Tibial nerve (tissue), 4 donors: ENCODE data around the gene BCAS3. TPM values are rescaled to one million over a fixed set of nuclear protein-coding genes. Genes with fewer than 3 reads are reported as not detected.

Experiments
- DNase-seq, 2 donors: peaks; one replicate each; pipeline ENCODE4 v3.0.0-alpha.2; 2019; ENCODE audit warnings: low spot score in 2 of 2
- H3K27ac ChIP-seq, 4 donors: fragments of 200-600 bp; sonication (generic) in 3 of 4; one replicate each; pipeline ENCODE4 v1.5.1; 2017 to 2019; ENCODE audit warnings: mild to moderate bottlenecking in 1 of 4
- H3K27me3 ChIP-seq, 2 donors: fragments of 200-600 bp; sonication (generic) in 1 of 2; one replicate each; pipeline versions ENCODE4 v1.5.1 to v1.6.0; 2017 to 2019
- H3K36me3 ChIP-seq, 3 donors: fragments of 200-600 bp; sonication (generic); one replicate each; pipeline ENCODE4 v1.5.1; 2018 to 2019
- H3K4me1 ChIP-seq, 4 donors: fragments of 200-600 bp; sonication (generic) in 3 of 4; one replicate each; pipeline ENCODE4 v1.5.1; 2017 to 2019
- H3K4me3 ChIP-seq, 4 donors: fragments of 200-600 bp; sonication (generic) in 3 of 4; one replicate each; pipeline ENCODE4 v1.5.1; 2017 to 2019; ENCODE audit warnings: mild to moderate bottlenecking in 1 of 4, moderate library complexity in 1 of 4
- H3K9me3 ChIP-seq, 4 donors: fragments of 200-600 bp; sonication (generic) in 3 of 4; one replicate each; pipeline ENCODE4 v1.5.1; 2017 to 2019
- CTCF ChIP-seq, 5 experiments: fragments of 200-600 bp in 3 of 5; fragments of 450-650 bp in 2 of 5; sonication (generic) in 3 of 5; IDR thresholded peaks; one replicate each; pipeline ENCODE4 v1.5.1; 2016 to 2019; ENCODE audit warnings: antibody characterized with exemption in 5 of 5, mild to moderate bottlenecking in 3 of 5, moderate library complexity in 2 of 5
- EP300 ChIP-seq, 2 donors: sonication (generic); formaldehyde crosslinking; IDR thresholded peaks; one replicate each; pipeline ENCODE4 v1.6.1; 2017; ENCODE audit warnings: antibody characterized with exemption in 2 of 2, mild to moderate bottlenecking in 1 of 2
- POLR2A ChIP-seq, 2 donors: fragments of 450-650 bp; IDR thresholded peaks; one replicate each; pipeline ENCODE4 v1.6.1; 2017; ENCODE audit warnings: antibody characterized with exemption in 2 of 2, mild to moderate bottlenecking in 2 of 2, moderate library complexity in 2 of 2
- WGBS, 2 donors: methylation state at CpG; one replicate each; pipeline ENCODE4 v1.1.5; 2018; 5-methylcytosine and 5-hydroxymethylcytosine counted together
- total RNA-seq, 4 donors: library from RNA; depleted of rRNA; stranded (reverse); fragments of >200 nt; gene quantifications; one replicate each; pipeline ENCODE4 v1.1.0, GENCODE V29; 2016

Gene BCAS3
- total RNA-seq, 4 donors from 2014 or later, result 26.4 to 48.1 (median 44.8) TPM

GRCh38 chr17:61284174-61284573, 606.5 kb downstream of the BCAS3 start:
- no peak for TF ChIP-seq POLR2A (IDR thresholded peaks at IDR 0.05)
- no peak for TF ChIP-seq EP300 (IDR thresholded peaks at IDR 0.05)
- no peak for TF ChIP-seq CTCF (IDR thresholded peaks at IDR 0.05)
- 94 to 96% methylated on average over 10 of the region's 10 CpGs for WGBS, 2 donors

GRCh38 chr17:61284746-61285145, 607.1 kb downstream of the BCAS3 start:
- Histone ChIP-seq H3K9me3 (no peaks in the 10 kb centered on the region), H3K4me1 (peaks cover 0 to 3% (median 0%) of the 10 kb centered on the region in 4 donors), H3K27ac (no peak overlapping the region), H3K4me3 (no peak overlapping the region), H3K36me3 (no peaks in the 10 kb centered on the region), H3K27me3 (no peaks in the 10 kb centered on the region)
- TF ChIP-seq EP300 (IDR thresholded peaks at IDR 0.05) (no peak), POLR2A (IDR thresholded peaks at IDR 0.05) (no peak)
- DNase-seq, result no peak
- WGBS, 2 donors, result 74 to 81% methylated on average over 1 of the region's 1 CpG

More at GRCh38 chr17:61284174-61284573, 606.5 kb downstream of the BCAS3 start:
- no peaks in the 10 kb centered on the region for H3K9me3 ChIP-seq
- no peak overlapping the region for H3K27ac ChIP-seq
- H3K36me3 ChIP-seq, result no peaks in the 10 kb centered on the region
- no peak overlapping the region for H3K4me3 ChIP-seq
- no peak for DNase-seq
- H3K4me1 ChIP-seq, result peaks cover 0 to 4% (median 0%) of the 10 kb centered on the region in 4 donors
- H3K27me3 ChIP-seq, result no peaks in the 10 kb centered on the region

DNA sequence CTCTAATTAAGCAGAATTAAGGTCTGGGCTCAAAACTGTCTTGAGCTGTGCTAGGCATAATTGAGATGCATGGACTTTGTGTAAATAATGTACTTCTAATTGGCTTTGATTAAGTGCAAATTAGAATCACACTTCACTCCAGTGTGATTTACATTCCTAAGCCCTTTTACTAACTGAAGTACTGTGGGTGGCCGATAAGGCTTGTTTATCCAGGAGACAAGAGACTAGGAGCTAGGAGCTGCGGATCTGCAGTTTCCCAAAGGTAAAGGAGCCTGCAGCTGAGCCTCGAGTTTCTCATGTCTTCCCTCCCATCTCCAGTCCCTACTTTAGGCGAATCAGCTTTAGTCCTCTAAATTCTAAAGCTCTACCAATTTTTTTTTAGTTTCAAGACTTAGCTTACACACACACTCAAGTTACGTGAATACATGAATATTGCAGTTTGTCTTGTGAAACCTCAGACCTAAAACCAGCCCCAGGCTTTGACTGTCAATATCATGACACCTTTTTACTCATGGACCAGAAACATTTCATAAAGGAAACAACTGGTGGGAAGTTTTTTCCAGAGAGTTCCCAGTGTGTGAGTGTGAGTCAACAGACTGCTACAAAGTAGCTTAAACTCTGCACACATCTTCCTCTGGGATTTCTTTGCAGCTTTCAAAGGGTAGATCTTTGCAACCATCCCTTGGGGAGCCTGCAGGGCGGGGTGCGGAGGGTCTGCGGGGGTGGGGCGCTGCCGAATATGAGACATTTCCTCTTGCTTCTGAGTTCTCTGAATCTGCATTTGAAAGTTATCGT, 608.1 kb downstream of the BCAS3 start:
- DNase-seq, result no peak
- WGBS, 2 donors, result 53 to 56% methylated on average over 11 of the region's 11 CpGs
- no peaks in the 10 kb centered on the region for H3K4me1 ChIP-seq
- no peaks in the 10 kb centered on the region for H3K9me3 ChIP-seq
- no peak for TF ChIP-seq EP300 (IDR thresholded peaks at IDR 0.05)
- no peak for TF ChIP-seq POLR2A (IDR thresholded peaks at IDR 0.05)
- TF ChIP-seq CTCF (IDR thresholded peaks at IDR 0.05), result no peak
- H3K4me3 ChIP-seq, result no peak overlapping the region
- no peaks in the 10 kb centered on the region for H3K36me3 ChIP-seq
- H3K27me3 ChIP-seq, result no peaks in the 10 kb centered on the region
- peak overlapping the region in 1 of 4 donors; percentile 3 for H3K27ac ChIP-seq

DNA sequence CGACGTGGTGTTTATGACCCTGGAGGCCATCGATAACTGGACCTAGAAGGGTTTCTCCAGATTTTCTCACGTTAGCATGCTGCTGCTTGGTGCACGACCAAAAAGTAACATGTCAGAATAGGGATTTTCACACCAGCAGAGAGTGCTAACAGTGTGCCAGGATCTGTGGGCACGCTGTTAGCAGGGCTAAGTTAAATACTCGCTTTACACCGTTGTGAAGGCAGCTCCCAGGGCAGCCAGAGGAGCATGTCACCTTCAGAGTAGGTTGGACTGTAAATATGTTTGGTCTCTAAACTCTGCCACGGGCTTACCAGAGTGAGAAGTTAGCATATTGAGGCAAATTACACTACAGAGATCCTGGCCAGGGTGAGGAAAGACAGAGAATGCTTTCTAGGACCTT, 608.8 kb downstream of the BCAS3 start:
- DNase-seq, result no peak
- WGBS, 2 donors, result 67 to 72% methylated on average over 9 of the region's 9 CpGs
- Histone ChIP-seq H3K9me3 (no peaks in the 10 kb centered on the region), H3K27ac (no peak overlapping the region), H3K4me1 (peaks cover 0 to 1% (median 0%) of the 10 kb centered on the region in 4 donors), H3K36me3 (no peaks in the 10 kb centered on the region), H3K27me3 (no peaks in the 10 kb centered on the region), H3K4me3 (no peak overlapping the region)
- no peak for TF ChIP-seq CTCF (IDR thresholded peaks at IDR 0.05)
- no peak for TF ChIP-seq POLR2A (IDR thresholded peaks at IDR 0.05)
- no peak for TF ChIP-seq EP300 (IDR thresholded peaks at IDR 0.05)

GRCh38 chr17:61289408-61290385, 612.0 kb downstream of the BCAS3 start:
- Histone ChIP-seq H3K27me3 (no peaks in the 10 kb centered on the region), H3K4me1 (peaks cover 0 to 7% (median 0%) of the 10 kb centered on the region in 4 donors), H3K27ac (peak overlapping the region in 1 of 4 donors; percentile 30), H3K36me3 (no peaks in the 10 kb centered on the region), H3K4me3 (no peak overlapping the region), H3K9me3 (no peaks in the 10 kb centered on the region)
- DNase-seq, result no peak
- TF ChIP-seq CTCF (IDR thresholded peaks at IDR 0.05) (no peak), EP300 (IDR thresholded peaks at IDR 0.05) (no peak), POLR2A (IDR thresholded peaks at IDR 0.05) (no peak)
- WGBS, 2 donors, result 56 to 59% methylated on average over 10 of the region's 10 CpGs
